HepG2 (cell line): Measurements from ENCODE around the gene JPT2. TPM values are rescaled to one million over a fixed set of nuclear protein-coding genes. Genes with fewer than 3 reads are reported as not detected.

Source experiments
- CBX1 ChIP-seq: IDR thresholded peaks from one replicate; pipeline ENCODE4 v1.6.1; 2016; ENCODE audit warnings: antibody characterized with exemption, low read depth
- GATAD2A ChIP-seq: IDR thresholded peaks from 2 replicates; pipeline ENCODE4 v1.6.1; 2016
- MED1 ChIP-seq: sonication (generic); formaldehyde crosslinking; IDR thresholded peaks from 2 replicates; pipeline ENCODE4 v1.4.0; 2020; ENCODE audit warnings: missing genetic modification reagents
- MED8 ChIP-seq: sonication (generic); formaldehyde crosslinking; IDR thresholded peaks from 2 replicates; pipeline ENCODE4 v1.8.1; 2023; ENCODE audit warnings: mild to moderate bottlenecking, missing genetic modification reagents; ENCODE audit not compliant: insufficient replicate concordance
- NONO ChIP-seq, 2 experiments: fragments of 450-650 bp in 1 of 2; sonication (generic) in 1 of 2; formaldehyde crosslinking in 1 of 2; IDR thresholded peaks in 1 of 2; conservative IDR thresholded peaks in 1 of 2; 2 replicates each; pipeline versions ENCODE4 v1.6.1 to v1.8.0; 2017 to 2022; ENCODE audit warnings: mild to moderate bottlenecking in 1 of 2, missing genetic modification reagents in 1 of 2, moderate library complexity in 1 of 2
- RFX5 ChIP-seq: IDR thresholded peaks from 2 replicates; pipeline ENCODE4 v1.6.1; 2011; ENCODE audit warnings: low read depth, low read length, improper control_type of control experiment
- SOX6 ChIP-seq, 2 experiments: fragments of 450-650 bp in 1 of 2; sonication (generic) in 1 of 2; formaldehyde crosslinking in 1 of 2; IDR thresholded peaks; 2 replicates each; pipeline versions ENCODE4 v1.4.0 to v1.6.1; 2017 to 2020; ENCODE audit warnings: antibody characterized with exemption in 1 of 2, mild to moderate bottlenecking in 1 of 2, missing genetic modification reagents in 1 of 2
- ZFX ChIP-seq: sonication (generic); formaldehyde crosslinking; IDR thresholded peaks from 2 replicates; pipeline ENCODE4 v1.4.0; 2020; ENCODE audit warnings: mild to moderate bottlenecking, low read depth, missing genetic modification reagents, moderate library complexity
- ZNF292 ChIP-seq: sonication (generic); formaldehyde crosslinking; IDR thresholded peaks from 2 replicates; pipeline ENCODE4 v1.8.1; 2022; ENCODE audit warnings: mild to moderate bottlenecking, low read depth, missing genetic modification reagents, borderline replicate concordance
- ZNF343 ChIP-seq: sonication (generic); formaldehyde crosslinking; IDR thresholded peaks from 2 replicates; pipeline ENCODE4 v1.4.0; 2020; ENCODE audit warnings: mild to moderate bottlenecking, missing genetic modification reagents
- polyA plus RNA-seq, 8 experiments: library from polyadenylated mRNA; depleted of rRNA in 3 of 8; stranded (reverse) in 7 of 8; unstranded in 1 of 8; fragments of >200 nt; fragmentation: Illumina TruSeq in 4 of 8; extraction: Trizol in 4 of 8; gene quantifications; 2 replicates each; pipeline versions ENCODE4 v1.2.1 to v1.2.3, GENCODE V29; 2011 to 2016; ENCODE audit warnings: low read depth in 4 of 8, missing spikeins in 1 of 8, mixed read lengths in 1 of 8; ENCODE audit not compliant: insufficient read depth in 1 of 8
- total RNA-seq, 5 experiments: library from RNA; depleted of rRNA; stranded (reverse); fragments of >200 nt; fragmentation: Illumina TruSeq; extraction: Trizol; gene quantifications; 2 replicates each; pipeline ENCODE4 v1.2.3, GENCODE V29; 2016; ENCODE audit warnings: low read depth in 1 of 5
- TF ChIP-seq, protein P1 (sequence below): sonication (generic); formaldehyde crosslinking; IDR thresholded peaks from 2 replicates; pipeline ENCODE4 v1.4.0; 2020; ENCODE audit warnings: mild to moderate bottlenecking, missing genetic modification reagents
- TF ChIP-seq, protein P2 (sequence below): sonication (generic); formaldehyde crosslinking; IDR thresholded peaks from 2 replicates; pipeline ENCODE4 v1.4.0; 2020; ENCODE audit warnings: missing genetic modification reagents, mild to moderate bottlenecking, borderline replicate concordance

JPT2 gene
- total and polyA plus RNA-seq, 2 of the 13 experiments (the other 11 are each of a cell fraction or from before 2014, with no cell fraction given), result 53.5 to 89.4 TPM

DNA sequence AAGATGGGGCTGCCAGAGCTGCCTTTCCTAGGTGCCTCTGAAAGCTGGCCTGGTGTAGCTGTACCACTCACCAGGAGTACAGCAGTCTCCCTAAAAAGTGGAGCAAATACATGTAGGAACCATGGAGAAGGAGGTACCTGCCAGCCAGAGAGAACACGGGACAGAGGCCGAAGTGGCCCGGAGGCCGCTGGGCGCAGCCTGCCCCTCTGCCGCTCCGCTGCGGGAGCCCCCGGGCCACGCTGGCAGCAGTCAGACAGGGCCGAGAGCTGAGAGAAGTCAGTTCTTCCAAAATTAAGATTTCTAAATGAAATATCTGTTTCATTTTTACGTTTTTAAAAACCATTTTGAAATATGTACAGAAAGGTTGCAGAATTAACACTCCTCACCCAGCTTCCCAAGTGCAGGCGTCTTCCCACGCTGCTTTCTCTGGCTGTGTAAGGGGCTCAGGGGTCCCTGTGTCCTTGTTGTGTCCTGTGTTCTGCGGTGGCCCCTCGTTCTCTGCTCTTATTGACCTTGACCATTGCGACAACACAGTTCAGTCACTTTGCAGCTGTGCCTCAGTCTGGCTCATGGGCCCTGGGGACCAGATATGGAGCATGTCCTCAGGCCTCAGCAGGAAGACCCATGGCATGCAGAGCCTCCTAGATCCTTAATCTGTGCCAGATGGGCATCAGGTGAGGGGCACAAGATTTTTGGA, 32.9 kb downstream of the JPT2 start (continued):
- TF ChIP-seq, protein P1, sequence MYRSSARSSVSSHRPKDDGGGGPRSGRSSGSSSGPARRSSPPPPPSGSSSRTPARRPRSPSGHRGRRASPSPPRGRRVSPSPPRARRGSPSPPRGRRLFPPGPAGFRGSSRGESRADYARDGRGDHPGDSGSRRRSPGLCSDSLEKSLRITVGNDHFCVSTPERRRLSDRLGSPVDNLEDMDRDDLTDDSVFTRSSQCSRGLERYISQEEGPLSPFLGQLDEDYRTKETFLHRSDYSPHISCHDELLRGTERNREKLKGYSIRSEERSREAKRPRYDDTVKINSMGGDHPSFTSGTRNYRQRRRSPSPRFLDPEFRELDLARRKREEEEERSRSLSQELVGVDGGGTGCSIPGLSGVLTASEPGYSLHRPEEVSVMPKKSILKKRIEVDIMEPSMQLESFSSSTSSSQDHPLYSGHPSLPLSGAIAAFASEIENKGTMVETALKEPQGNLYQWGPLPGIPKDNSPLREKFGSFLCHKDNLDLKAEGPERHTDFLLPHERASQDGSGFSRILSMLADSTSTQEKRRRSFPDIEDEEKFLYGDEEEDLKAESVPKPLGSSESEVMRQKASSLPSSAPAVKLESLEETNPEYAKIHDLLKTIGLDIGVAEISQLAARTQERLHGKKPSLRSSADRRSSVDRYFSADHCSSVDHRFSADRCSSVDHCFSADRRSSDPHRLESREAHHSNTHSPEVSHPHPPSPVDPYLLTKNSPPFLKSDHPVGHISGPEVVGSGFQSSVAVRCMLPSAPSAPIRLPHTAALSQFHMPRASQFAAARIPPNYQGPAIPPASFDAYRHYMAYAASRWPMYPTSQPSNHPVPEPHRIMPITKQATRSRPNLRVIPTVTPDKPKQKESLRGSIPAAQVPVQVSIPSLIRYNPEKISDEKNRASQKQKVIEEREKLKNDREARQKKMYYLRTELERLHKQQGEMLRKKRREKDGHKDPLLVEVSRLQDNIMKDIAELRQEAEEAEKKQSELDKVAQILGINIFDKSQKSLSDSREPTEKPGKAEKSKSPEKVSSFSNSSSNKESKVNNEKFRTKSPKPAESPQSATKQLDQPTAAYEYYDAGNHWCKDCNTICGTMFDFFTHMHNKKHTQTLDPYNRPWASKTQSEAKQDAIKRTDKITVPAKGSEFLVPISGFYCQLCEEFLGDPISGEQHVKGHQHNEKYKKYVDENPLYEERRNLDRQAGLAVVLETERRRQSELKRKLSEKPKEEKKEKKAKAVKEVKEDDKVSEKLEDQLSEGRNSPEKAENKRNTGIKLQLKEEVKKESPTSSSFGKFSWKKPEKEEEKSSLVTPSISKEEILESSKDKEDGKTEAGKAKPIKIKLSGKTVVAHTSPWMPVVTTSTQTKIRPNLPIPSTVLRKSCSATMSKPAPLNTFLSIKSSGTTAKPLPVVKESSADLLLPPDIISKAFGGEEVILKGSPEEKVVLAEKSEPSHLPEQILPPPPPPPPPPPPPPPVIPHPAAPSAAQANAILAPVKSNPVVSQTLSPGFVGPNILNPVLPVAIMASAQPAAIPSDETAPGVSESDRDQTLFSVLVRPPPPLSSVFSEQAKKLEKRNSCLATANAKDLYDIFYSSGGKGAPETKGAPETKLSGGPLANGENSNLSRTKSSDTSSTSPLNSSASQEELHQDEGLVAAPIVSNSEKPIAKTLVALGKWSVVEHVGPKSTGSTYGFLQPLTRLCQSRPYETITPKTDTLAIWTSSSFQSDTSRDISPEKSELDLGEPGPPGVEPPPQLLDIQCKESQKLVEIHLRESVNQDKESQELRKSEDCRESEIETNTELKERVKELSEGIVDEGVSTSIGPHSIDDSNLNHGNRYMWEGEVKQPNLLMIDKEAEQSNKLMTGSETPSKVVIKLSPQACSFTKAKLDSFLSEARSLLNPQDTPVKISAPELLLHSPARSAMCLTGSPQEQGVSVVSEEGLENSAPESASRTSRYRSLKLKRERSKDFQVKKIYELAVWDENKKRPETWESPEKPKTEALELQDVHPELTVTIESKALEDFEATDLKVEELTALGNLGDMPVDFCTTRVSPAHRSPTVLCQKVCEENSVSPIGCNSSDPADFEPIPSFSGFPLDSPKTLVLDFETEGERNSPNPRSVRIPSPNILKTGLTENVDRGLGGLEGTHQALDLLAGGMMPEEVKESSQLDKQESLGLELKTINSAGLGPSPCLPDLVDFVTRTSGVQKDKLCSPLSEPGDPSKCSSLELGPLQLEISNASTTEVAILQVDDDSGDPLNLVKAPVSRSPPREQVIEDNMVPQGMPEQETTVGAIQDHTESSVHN (CRISPR knock-in tag), result no peak
- TF ChIP-seq, protein P2, sequence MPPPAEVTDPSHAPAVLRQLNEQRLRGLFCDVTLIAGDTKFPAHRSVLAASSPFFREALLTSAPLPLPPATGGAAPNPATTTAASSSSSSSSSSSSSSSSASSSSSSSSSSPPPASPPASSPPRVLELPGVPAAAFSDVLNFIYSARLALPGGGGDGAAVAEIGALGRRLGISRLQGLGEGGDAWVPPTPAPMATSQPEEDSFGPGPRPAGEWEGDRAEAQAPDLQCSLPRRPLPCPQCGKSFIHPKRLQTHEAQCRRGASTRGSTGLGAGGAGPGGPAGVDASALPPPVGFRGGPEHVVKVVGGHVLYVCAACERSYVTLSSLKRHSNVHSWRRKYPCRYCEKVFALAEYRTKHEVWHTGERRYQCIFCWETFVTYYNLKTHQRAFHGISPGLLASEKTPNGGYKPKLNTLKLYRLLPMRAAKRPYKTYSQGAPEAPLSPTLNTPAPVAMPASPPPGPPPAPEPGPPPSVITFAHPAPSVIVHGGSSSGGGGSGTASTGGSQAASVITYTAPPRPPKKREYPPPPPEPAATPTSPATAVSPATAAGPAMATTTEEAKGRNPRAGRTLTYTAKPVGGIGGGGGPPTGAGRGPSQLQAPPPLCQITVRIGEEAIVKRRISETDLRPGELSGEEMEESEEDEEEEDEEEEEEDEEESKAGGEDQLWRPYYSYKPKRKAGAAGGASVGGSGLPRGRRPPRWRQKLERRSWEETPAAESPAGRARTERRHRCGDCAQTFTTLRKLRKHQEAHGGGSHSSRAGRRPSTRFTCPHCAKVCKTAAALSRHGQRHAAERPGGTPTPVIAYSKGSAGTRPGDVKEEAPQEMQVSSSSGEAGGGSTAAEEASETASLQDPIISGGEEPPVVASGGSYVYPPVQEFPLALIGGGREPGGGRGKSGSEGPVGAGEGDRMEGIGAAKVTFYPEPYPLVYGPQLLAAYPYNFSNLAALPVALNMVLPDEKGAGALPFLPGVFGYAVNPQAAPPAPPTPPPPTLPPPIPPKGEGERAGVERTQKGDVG, result 0 out of 2 replicates have a peak, but pooled peaks have one; percentile 30
- TF ChIP-seq CBX1 (no peak), ZNF343 (CRISPR knock-in tag) (no peak), RFX5 (no peak), ZFX (CRISPR knock-in tag) (peak; percentile 47), MED8 (no peak), MED1 (CRISPR knock-in tag) (0 out of 2 replicates have a peak, but pooled peaks have one; percentile 23), NONO (IDR thresholded peaks at IDR 0.05) (no peak), NONO (CRISPR knock-in tag; conservative IDR thresholded peaks at IDR 0.05) (0 out of 2 replicates have a peak, but pooled peaks have one; percentile 32), SOX6 (IDR thresholded peaks at IDR 0.05) (no peak), SOX6 (CRISPR knock-in tag; IDR thresholded peaks at IDR 0.05) (peak; percentile 41), GATAD2A (CRISPR knock-in tag) (peak; percentile 59; the same call in 1 of the 2 replicates), ZNF292 (no peak)
